ENCODE measurements around the gene SLC10A7.

DNA sequence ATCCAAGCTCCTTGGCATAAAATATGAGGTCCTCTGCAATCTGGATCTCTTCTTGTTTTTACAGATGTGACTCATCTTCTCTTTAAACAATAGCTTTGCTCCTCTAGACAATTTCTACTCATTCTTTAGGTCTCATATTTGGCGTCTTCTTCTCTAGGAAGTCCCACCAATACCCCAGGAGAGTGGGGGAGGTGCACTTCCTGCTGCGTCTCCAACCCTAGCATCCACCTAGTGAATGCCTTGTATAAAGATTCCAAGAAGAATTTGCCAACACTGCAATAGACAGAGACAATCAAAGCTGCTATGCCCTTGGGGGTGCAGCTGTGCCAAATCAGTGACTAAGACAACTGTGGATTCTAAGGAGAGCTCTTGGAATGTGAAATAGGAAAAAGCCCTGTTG lies 45.7 kb upstream of the SLC10A7 start:
- TF ChIP-seq EZH2 (IDR thresholded peaks at IDR 0.05; ENCODE audit: borderline replicate concordance), result no peak
- TF ChIP-seq, protein P1, sequence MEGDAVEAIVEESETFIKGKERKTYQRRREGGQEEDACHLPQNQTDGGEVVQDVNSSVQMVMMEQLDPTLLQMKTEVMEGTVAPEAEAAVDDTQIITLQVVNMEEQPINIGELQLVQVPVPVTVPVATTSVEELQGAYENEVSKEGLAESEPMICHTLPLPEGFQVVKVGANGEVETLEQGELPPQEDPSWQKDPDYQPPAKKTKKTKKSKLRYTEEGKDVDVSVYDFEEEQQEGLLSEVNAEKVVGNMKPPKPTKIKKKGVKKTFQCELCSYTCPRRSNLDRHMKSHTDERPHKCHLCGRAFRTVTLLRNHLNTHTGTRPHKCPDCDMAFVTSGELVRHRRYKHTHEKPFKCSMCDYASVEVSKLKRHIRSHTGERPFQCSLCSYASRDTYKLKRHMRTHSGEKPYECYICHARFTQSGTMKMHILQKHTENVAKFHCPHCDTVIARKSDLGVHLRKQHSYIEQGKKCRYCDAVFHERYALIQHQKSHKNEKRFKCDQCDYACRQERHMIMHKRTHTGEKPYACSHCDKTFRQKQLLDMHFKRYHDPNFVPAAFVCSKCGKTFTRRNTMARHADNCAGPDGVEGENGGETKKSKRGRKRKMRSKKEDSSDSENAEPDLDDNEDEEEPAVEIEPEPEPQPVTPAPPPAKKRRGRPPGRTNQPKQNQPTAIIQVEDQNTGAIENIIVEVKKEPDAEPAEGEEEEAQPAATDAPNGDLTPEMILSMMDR (IDR thresholded peaks at IDR 0.05; ENCODE audit: poor library complexity), result no peak
- no peak for TF ChIP-seq EZH2phosphoT487 (IDR thresholded peaks at IDR 0.05; ENCODE audit: low read depth, severe bottlenecking, unreplicated experiment)
